ENCODE measurements around the gene DGKD. TPM values are rescaled to one million over a fixed set of nuclear protein-coding genes. Genes with fewer than 3 reads are reported as not detected.

DGKD gene
- total RNA-seq, 3 donors from 2014 or later, result 17.1 to 41.3 (median 37.3) TPM

- no peak for DNase-seq (ENCODE audit: low spot score in 2 of 2)
- H3K27ac ChIP-seq, result no peak overlapping the region
- H3K4me1 ChIP-seq, result no peaks in the 10 kb centered on the region
- no peaks in the 10 kb centered on the region for H3K27me3 ChIP-seq
- intact Hi-C loops (cut with DNase I; ENCODE audit: low total_unique reads), result no loop called here
- H3K4me3 ChIP-seq, result no peak overlapping the region
- peaks cover 11 to 16% of the 10 kb centered on the region in 2 donors for H3K9me3 ChIP-seq
- no peaks in the 10 kb centered on the region for H3K36me3 ChIP-seq
- no peak for TF ChIP-seq POLR2AphosphoS5 (IDR thresholded peaks at IDR 0.05)
- no peak for TF ChIP-seq POLR2A (IDR thresholded peaks at IDR 0.05)
- TF ChIP-seq CTCF (IDR thresholded peaks at IDR 0.05), result no peak
These were observed 147.1 kb downstream of the DGKD start for GRCh38 chr2:233501198-233502076.

GRCh38 chr2:233503481-233503880, 149.2 kb downstream of the DGKD start:
- DNase-seq (ENCODE audit: low spot score in 2 of 2), result no peak
- Histone ChIP-seq H3K27ac (no peak overlapping the region), H3K9me3 (peaks cover 11 to 16% of the 10 kb centered on the region in 2 donors), H3K4me1 (no peaks in the 10 kb centered on the region), H3K4me3 (no peak overlapping the region), H3K36me3 (no peaks in the 10 kb centered on the region), H3K27me3 (no peaks in the 10 kb centered on the region)
- intact Hi-C loops (cut with DNase I; ENCODE audit: low total_unique reads), result no loop called here
- TF ChIP-seq CTCF (IDR thresholded peaks at IDR 0.05) (no peak), POLR2A (IDR thresholded peaks at IDR 0.05) (no peak), POLR2AphosphoS5 (IDR thresholded peaks at IDR 0.05) (no peak)

- H3K9me3 ChIP-seq, result peaks cover 11 to 16% of the 10 kb centered on the region in 2 donors
- H3K4me3 ChIP-seq, result no peak overlapping the region
- H3K4me1 ChIP-seq, result no peaks in the 10 kb centered on the region
- no peak overlapping the region for H3K27ac ChIP-seq
- TF ChIP-seq CTCF (IDR thresholded peaks at IDR 0.05) (no peak), POLR2AphosphoS5 (IDR thresholded peaks at IDR 0.05) (no peak), POLR2A (IDR thresholded peaks at IDR 0.05) (no peak)
- intact Hi-C loops (cut with DNase I; ENCODE audit: low total_unique reads), result no loop called here
- no peaks in the 10 kb centered on the region for H3K27me3 ChIP-seq
- no peaks in the 10 kb centered on the region for H3K36me3 ChIP-seq
- DNase-seq (ENCODE audit: low spot score in 2 of 2), result no peak
These were observed 149.8 kb downstream of the DGKD start for GRCh38 chr2:233503947-233504637.

- TF ChIP-seq POLR2AphosphoS5 (IDR thresholded peaks at IDR 0.05), result no peak
- no peak for TF ChIP-seq CTCF (IDR thresholded peaks at IDR 0.05)
- TF ChIP-seq POLR2A (IDR thresholded peaks at IDR 0.05), result no peak
- H3K4me1 ChIP-seq, result no peaks in the 10 kb centered on the region
- no peaks in the 10 kb centered on the region for H3K27me3 ChIP-seq
- H3K27ac ChIP-seq, result no peak overlapping the region
- DNase-seq (ENCODE audit: low spot score in 2 of 2), result no peak
- H3K36me3 ChIP-seq, result no peaks in the 10 kb centered on the region
- no peaks in the 10 kb centered on the region for H3K9me3 ChIP-seq
- no peak overlapping the region for H3K4me3 ChIP-seq
- intact Hi-C loops (cut with DNase I; ENCODE audit: low total_unique reads), result no loop called here
These were observed 159.8 kb downstream of the DGKD start for GRCh38 chr2:233513953-233514655.
